Body of pancreas (tissue), 4 donors: ENCODE measurements around the gene DMRT2. TPM values are rescaled to one million over a fixed set of nuclear protein-coding genes. Genes with fewer than 3 reads are reported as not detected.

Source experiments
- ATAC-seq: fragments of 150-250 bp; one replicate; pipeline ENCODE4 v1.9.1; 2016
- DNase-seq, 4 donors: peaks; one replicate each; pipeline ENCODE4 v3.0.0-alpha.2; 2019
- H3K27ac ChIP-seq, 4 donors: fragments of 200-600 bp; sonication (generic); 1 replicate in 3 of 4; 2 replicates in 1 of 4; pipeline versions ENCODE4 v1.5.1 to v1.6.1; 2016 to 2019; ENCODE audit warnings: mild to moderate bottlenecking in 1 of 4, mixed read lengths in 1 of 4, moderate library complexity in 1 of 4
- H3K27me3 ChIP-seq, 2 donors: fragments of 200-600 bp; sonication (generic); one replicate each; pipeline ENCODE4 v1.6.0; 2016; ENCODE audit warnings: mild to moderate bottlenecking in 1 of 2
- H3K36me3 ChIP-seq, 2 donors: fragments of 200-600 bp; sonication (generic); replicated peaks in 1 of 2; 2 replicates each; pipeline ENCODE4 v1.5.1; 2016; ENCODE audit warnings: low read depth in 2 of 2; ENCODE audit not compliant: insufficient read depth in 1 of 2
- H3K4me1 ChIP-seq: fragments of 200-600 bp; sonication (generic); one replicate; pipeline ENCODE4 v1.6.0; 2016
- H3K4me3 ChIP-seq, 2 donors: fragments of 200-600 bp; sonication (generic); 1 replicate in 1 of 2; 2 replicates in 1 of 2; pipeline ENCODE4 v1.5.1; 2016 to 2019
- H3K9me3 ChIP-seq, 3 donors: fragments of 200-600 bp; sonication (generic); 1 replicate in 2 of 3; 2 replicates in 1 of 3; pipeline ENCODE4 v1.5.1; 2016
- CTCF ChIP-seq, 7 experiments: fragments of 450-650 bp in 4 of 7; fragments of 200-600 bp in 3 of 7; sonication (generic) in 3 of 7; IDR thresholded peaks; one replicate each; pipeline ENCODE4 v1.5.1; 2016 to 2019; ENCODE audit warnings: antibody characterized with exemption in 7 of 7
- POLR2A ChIP-seq, 3 donors: fragments of 450-650 bp; IDR thresholded peaks; one replicate each; pipeline ENCODE4 v1.6.1; 2016; ENCODE audit warnings: antibody characterized with exemption in 3 of 3, mild to moderate bottlenecking in 2 of 3
- WGBS, 2 donors: methylation state at CpG; one replicate each; pipeline ENCODE4 v1.1.5; 2017; 5-methylcytosine and 5-hydroxymethylcytosine counted together
- intact Hi-C: fragments of 100-400 bp; cut with DNase I; formaldehyde crosslinking; loops from one replicate; pipeline ENCODE4 v1.15.1; 2023
- small RNA-seq: library from RNA; depleted of rRNA; stranded (forward); fragments of <200 nt; gene quantifications from one replicate; pipeline ENCODE3, GENCODE V24; 2016
- total RNA-seq, 2 donors: library from RNA; depleted of rRNA; stranded (reverse); fragments of >200 nt; gene quantifications; one replicate each; pipeline ENCODE4 v1.1.0, GENCODE V29; 2016

The DMRT2 gene
- total RNA-seq, 2 donors from 2014 or later, result 4.0 TPM; not detected in 1

GRCh38 chr9:1101846-1102641, 51.9 kb downstream of the DMRT2 start:
- 30 to 33% methylated on average over 7 of the region's 7 CpGs for WGBS, 2 donors
- Histone ChIP-seq H3K36me3 (no peaks in the 10 kb centered on the region), H3K27ac (no peak overlapping the region), H3K4me1 (no peaks in the 10 kb centered on the region), H3K27me3 (no peaks in the 10 kb centered on the region), H3K4me3 (no peak overlapping the region), H3K9me3 (peaks cover 0 to 3% (median 0%) of the 10 kb centered on the region in 3 donors)
- intact Hi-C loops, result no loop called here
- DNase-seq, result no peak
- no peak for ATAC-seq
- no peak for TF ChIP-seq CTCF (IDR thresholded peaks at IDR 0.05)
- TF ChIP-seq POLR2A (IDR thresholded peaks at IDR 0.05), result no peak

GRCh38 chr9:1102642-1102970, 52.4 kb downstream of the DMRT2 start:
- intact Hi-C loops, result no loop called here

More at GRCh38 chr9:1102642-1102970, 52.4 kb downstream of the DMRT2 start:
- TF ChIP-seq POLR2A (IDR thresholded peaks at IDR 0.05) (no peak), CTCF (IDR thresholded peaks at IDR 0.05) (no peak)
- ATAC-seq (no peak), DNase-seq (no peak)
- Histone ChIP-seq H3K27me3 (no peaks in the 10 kb centered on the region), H3K9me3 (peaks cover 0 to 3% (median 0%) of the 10 kb centered on the region in 3 donors), H3K36me3 (no peaks in the 10 kb centered on the region), H3K4me3 (no peak overlapping the region), H3K4me1 (no peaks in the 10 kb centered on the region), H3K27ac (no peak overlapping the region)
- WGBS, 2 donors, result 20 to 38% methylated on average over 2 of the region's 2 CpGs

Small RNA genes within 50 kb of the gene (small RNA-seq; reads per million reads assigned to genes)
- not detected for gene RNU6-1073P

Other genes with a start within 250 kb of the DMRT2 start
- not detected for gene DMRT1, start 208.7 kb upstream of the DMRT2 start, total RNA-seq
- not detected for gene DMRT3, start 73.7 kb upstream of the DMRT2 start, total RNA-seq